Activated CD8-positive, alpha-beta memory T cell treated with anti-CD3 and anti-CD28 coated beads, Interleukin-2, amount 50 U/mL, for 24 hours (primary cell): ENCODE measurements around the gene UBE2J2.
A peak's percentile ranks its signal among the peaks of the same experiment; 100 is the strongest.
"Not testable (repeated sequence)": the region's sequence is repeated elsewhere in the genome, so short reads cannot be mapped to it uniquely, and the experiment has no call there.

Source experiments
- DNase-seq: peaks from one replicate; pipeline ENCODE4 v3.0.0-alpha.2; 2020; ENCODE audit errors: extremely low read depth

UBE2J2 gene

DNA sequence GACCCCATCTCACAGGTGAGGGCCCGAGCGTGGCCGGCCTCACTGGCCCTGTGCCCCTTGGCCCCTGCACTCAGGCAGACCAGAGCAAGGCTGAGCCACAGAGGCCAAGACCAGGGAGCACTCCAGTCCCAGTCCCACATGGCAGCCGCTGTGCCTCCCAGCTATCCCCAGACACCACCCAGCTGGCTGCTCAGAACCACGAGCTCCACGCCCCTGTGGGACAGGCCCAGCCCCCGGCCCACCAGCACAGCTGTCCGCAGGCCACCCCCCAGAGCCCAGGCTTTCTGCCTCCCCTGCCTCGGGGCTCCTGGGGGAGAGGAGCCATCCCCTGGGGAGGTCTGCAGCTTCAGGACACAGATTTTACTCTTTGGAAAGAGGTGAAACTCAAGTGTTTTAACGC, 18.0 kb downstream of the UBE2J2 start:
- DNase-seq, result no peak

GRCh38 chr1:1255078-1255477, 18.6 kb downstream of the UBE2J2 start:
- DNase-seq, result no peak

GRCh38 chr1:1254667-1254998, 19.0 kb downstream of the UBE2J2 start:
- no peak for DNase-seq

GRCh38 chr1:1253972-1254666, 19.5 kb downstream of the UBE2J2 start:
- DNase-seq, result no peak

- no peak for DNase-seq
These were observed 20.3 kb downstream of the UBE2J2 start for GRCh38 chr1:1253314-1253713.

DNA sequence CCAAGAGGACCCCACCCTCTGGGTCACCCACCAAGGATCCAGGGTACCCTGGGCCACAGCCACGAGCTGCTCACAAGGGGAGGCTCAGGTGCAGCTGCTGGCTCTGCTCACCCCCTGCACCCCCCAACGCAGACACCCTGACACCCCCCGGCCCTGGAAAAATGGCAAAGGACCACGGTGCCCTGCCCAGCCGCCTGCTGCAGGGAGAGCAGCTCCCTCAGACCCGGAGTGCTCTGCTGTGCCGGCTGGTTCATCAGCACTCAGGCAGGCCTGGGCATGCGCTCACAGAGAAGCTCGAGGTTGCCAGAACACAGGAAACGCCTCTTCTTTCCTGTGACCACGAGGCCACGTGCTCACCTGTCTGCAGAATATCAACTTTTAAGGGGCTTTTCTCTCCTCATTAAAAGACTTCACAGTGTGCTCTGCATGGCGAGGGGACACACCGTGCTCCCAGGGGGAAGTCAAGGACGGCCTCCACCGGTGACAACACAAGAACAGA, 22.8 kb downstream of the UBE2J2 start:
- DNase-seq, result peak; percentile 24

DNA sequence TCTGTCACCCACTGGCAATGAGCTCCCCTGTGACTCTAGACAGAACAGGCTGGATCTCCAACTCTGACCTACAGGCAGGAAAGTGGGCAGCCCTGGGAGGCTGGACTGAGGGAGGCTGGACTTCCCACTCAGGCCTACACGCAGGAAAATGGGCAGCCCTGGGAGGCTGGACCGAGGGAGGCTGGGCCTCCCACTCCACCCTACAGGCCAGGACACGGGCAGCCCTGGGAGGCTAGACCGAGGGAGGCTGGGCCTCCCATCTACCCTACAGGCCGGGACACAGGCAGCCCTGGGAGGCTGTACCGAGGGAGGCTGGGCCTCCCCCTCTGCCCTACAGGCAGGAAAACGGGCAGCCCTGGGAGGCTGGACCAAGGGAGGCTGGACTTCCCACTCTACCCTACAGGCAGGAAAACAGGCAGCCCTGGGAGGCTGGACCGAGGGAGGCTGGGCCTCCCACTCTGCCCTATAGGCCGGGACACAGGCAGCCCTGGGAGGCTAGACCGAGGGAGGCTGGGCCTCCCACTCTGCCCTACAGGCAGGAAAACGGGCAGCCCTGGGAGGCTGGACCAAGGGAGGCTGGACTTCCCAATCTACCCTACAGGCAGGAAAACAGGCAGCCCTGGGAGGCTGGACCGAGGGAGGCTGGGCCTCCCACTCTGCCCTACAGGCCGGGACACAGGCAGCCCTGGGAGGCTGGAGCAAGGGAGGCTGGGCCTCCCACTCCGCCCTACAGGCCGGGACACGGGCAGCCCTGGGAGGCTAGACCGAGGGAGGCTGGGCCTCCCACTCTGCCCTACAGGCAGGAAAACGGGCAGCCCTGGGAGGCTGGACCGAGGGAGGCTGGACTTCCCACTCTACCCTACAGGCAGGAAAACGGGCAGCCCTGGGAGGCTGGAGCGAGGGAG, 25.4 kb downstream of the UBE2J2 start:
- not testable (repeated sequence) for DNase-seq

GRCh38 chr1:1247341-1247913, 26.2 kb downstream of the UBE2J2 start:
- no peak for DNase-seq

- no peak for DNase-seq
These were observed 26.9 kb downstream of the UBE2J2 start, which contains the start of gene C1QTNF12 for GRCh38 chr1:1246577-1247340. Gene C1QTNF12 (minus strand): TSS chr1:1246722. CDS start chr1:1246690, 32 bp downstream.

GRCh38 chr1:1245817-1246576, 27.7 kb downstream of the UBE2J2 start:
- DNase-seq, result no peak

GRCh38 chr1:1245178-1245816, 28.4 kb downstream of the UBE2J2 start:
- DNase-seq, result no peak

- DNase-seq, result no peak
These were observed 29.4 kb downstream of the UBE2J2 start for GRCh38 chr1:1244192-1244811.

DNA sequence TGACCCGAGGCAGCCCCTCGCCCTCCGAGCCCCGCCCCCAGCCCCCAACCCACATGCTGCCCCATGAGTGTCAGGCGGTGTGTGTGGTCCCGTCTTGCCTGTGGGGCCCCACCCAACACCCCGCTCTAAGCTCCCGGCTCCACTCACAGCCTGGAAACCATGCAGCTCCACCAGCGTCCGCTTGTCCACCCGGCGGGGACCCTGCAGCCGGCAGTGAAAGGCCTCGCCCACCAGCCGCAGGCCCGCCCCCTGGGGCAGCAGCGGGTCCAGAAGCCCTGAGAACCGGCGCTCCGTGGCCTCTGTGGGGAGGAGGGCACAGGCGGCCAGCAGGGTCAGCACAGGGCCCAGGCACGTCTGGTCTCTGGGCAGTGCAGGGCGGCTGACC, 29.9 kb downstream of the UBE2J2 start:
- DNase-seq, result no peak

DNA sequence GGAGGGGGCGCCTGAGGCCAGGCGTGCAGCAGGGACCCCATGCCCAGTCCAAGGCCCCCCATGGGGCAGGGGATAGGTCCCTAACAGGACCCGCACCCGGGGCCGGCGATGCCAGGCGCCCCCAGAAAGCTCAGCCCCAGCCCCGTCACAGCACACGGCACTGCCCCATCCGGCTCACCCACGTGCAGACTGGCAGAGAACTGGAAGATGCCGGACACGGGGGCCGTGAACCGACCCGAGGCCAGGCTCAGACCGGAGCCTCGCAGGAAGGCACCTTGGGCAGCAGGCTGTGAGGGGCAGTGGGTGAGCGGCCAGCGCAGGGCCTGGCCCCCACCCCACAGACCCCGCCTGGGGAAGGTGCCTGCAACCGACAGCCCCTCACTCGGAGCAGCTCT, 30.4 kb downstream of the UBE2J2 start:
- DNase-seq, result no peak

DNA sequence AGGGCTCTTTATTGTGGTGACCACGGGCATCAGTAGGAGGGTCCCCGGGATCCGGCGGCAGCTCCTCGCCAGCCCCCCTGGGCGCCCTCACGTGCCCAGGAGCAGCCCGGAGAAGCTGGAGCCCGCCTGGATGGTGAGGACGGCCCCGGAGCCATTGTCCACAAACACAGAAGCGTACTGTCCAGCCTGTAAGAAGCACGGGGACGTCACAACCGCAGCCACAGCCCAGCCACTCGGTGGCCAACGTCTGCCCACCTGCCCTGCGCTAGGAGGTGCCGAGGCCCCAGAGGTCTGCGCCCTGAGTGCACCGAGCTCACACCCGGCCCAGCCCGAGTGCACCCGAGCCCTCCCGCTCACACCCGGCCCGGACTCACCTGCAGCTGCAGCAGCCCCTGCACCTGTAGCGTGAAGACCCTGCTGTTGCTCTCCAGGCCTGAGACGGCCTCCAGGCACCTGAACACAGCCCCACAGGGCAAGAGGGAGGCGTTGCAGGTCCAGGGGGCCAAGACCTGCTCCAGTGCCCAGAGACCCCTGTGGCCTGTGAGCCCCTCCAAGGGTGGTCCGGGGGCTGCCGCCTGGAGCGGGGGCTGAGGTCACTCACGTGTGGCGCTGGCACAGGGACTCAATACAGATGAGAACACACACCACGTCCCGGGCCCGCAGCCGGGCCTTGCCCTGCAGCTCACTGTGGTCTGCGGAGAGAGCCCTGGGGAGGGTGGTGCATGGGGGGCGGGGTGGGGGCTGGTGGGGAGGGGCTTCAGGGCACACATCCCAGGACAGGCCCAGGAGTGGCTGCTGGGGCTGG, 31.0 kb downstream of the UBE2J2 start:
- DNase-seq, result no peak

- no peak for DNase-seq
These were observed 31.9 kb downstream of the UBE2J2 start for GRCh38 chr1:1241588-1242219.

DNA sequence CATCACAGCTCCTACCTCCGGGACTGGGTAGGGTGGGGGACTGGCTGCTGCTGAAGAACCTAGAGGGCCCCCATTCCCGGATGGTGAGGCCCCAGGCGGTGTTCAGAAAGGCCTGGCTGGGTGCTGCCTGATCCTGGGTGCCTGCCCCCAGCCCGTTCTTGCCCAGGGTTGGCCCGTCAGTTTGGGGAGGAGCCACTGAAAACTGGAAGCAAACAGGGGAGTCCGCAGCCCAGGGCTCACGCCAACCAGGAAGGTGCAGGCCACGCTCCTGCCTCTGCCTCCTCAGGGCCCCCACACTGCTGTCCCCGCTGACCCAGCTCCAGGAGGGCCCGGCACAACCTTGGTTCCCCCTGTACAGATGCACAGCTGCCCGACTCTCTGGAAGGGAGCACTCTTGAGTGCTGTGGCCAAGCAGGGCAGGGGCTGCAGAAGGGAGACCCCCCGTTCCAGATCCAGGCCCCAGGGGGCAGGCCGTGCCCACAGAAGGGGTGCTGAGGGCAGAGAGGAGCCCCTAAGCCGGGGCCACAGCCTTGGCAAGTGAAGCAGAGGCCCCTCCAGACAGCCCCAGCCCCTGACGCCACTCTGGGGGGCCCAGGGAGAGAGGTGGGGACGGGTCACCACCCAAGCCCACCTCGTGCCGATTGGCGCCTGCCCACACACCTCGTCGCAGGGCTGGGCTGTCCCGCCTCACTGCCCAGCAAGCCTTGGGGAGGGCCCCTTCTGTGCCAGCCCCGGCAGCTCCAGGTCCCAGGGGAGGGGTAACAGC, 32.6 kb downstream of the UBE2J2 start:
- DNase-seq, result no peak

DNA sequence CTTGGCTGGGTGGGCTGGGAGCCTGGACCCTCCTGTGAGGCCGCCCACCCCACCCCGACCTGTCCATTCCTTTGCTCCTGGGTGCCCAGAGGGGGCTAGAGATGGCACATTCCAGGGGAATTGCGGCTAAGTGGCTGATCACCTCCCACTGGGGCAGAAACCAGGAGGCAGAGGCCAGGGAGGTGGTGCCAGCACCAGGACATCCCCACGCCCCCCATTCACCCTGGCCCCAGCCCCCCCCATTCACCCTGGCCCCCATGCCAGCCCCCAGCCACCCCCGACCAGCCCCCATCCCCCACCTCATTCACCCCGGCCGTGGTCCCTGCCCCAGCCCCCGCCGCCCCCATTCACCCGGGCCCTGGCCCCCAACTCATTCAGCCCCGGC, 33.3 kb downstream of the UBE2J2 start:
- DNase-seq, result no peak
